Measurements from ENCODE around the gene MNAT1. TPM values are rescaled to one million over a fixed set of nuclear protein-coding genes. Genes with fewer than 3 reads are reported as not detected.
A peak's percentile ranks its signal among the peaks of the same experiment; 100 is the strongest.

MNAT1 gene
- total RNA-seq (39.9 and 60.9 TPM in 2 replicates), polyA plus RNA-seq (30.0 and 34.4 TPM in 2 replicates)

- no peaks in the 10 kb centered on the region for H3K36me3 ChIP-seq (replicated peaks; ENCODE audit: insufficient read depth, low read depth)
- H2AFZ ChIP-seq: peak within 1 kb of the TSS; percentile 88
- H3K4me3 ChIP-seq: peak within 1 kb of the TSS; percentile 94
- TF ChIP-seq CTCF (IDR thresholded peaks at IDR 0.05; ENCODE audit: poor library complexity) (no peak), EZH2phosphoT487 (IDR thresholded peaks at IDR 0.05; ENCODE audit: low read depth, severe bottlenecking, unreplicated experiment) (no peak), EZH2 (IDR thresholded peaks at IDR 0.05; ENCODE audit: borderline replicate concordance) (peak; percentile 25)
- 3% methylated on average over 32 of the region's 33 CpGs for WGBS (ENCODE audit: low lambda C conversion rate, missing lambda C conversion rate)
- peaks cover 50% of the 10 kb centered on the region for H3K79me2 ChIP-seq
- H3K27ac ChIP-seq: peak within 1 kb of the TSS; percentile 91
- H3K4me2 ChIP-seq: peak within 1 kb of the TSS; percentile 80
- H4K20me1 ChIP-seq (ENCODE audit: insufficient read depth, poor library complexity, severe bottlenecking): peaks cover 10% of the 10 kb centered on the region
- peak; percentile 88 for DNase-seq (ENCODE audit: low spot score)
- H3K9me3 ChIP-seq (ENCODE audit: low read depth): no peaks in the 10 kb centered on the region
- no peaks in the 10 kb centered on the region for H3K9me2 ChIP-seq (replicated peaks; ENCODE audit: insufficient read depth)
- H3K27me3 ChIP-seq: peaks cover 3% of the 10 kb centered on the region
- H3K4me1 ChIP-seq (ENCODE audit: insufficient read depth): peaks cover 12% of the 10 kb centered on the region
Measured at GRCh38 chr14:60734465-60735242, at the start of gene MNAT1. TSS of gene MNAT1 (plus strand) at chr14:60734761. CDS start at chr14:60734863, 102 bp downstream.

GRCh38 chr14:60686865-60687264 is 47.7 kb upstream of the MNAT1 start:
- H3K27ac ChIP-seq: no peak overlapping the region
- no peaks in the 10 kb centered on the region for H3K27me3 ChIP-seq
- H3K36me3 ChIP-seq (replicated peaks; ENCODE audit: insufficient read depth, low read depth): no peaks in the 10 kb centered on the region
- no peaks in the 10 kb centered on the region for H3K79me2 ChIP-seq
- H3K4me1 ChIP-seq (ENCODE audit: insufficient read depth): no peaks in the 10 kb centered on the region
- no peak overlapping the region for H2AFZ ChIP-seq
- no peaks in the 10 kb centered on the region for H3K9me2 ChIP-seq (replicated peaks; ENCODE audit: insufficient read depth)
- no peak overlapping the region for H3K4me3 ChIP-seq
- DNase-seq (ENCODE audit: low spot score): no peak
- TF ChIP-seq EZH2phosphoT487 (IDR thresholded peaks at IDR 0.05; ENCODE audit: low read depth, severe bottlenecking, unreplicated experiment) (no peak), EZH2 (IDR thresholded peaks at IDR 0.05; ENCODE audit: borderline replicate concordance) (no peak), CTCF (IDR thresholded peaks at IDR 0.05; ENCODE audit: poor library complexity) (no peak)
- H3K9me3 ChIP-seq (ENCODE audit: low read depth): no peaks in the 10 kb centered on the region
- H3K4me2 ChIP-seq: no peak overlapping the region
- H4K20me1 ChIP-seq (ENCODE audit: insufficient read depth, poor library complexity, severe bottlenecking): no peaks in the 10 kb centered on the region

- Histone ChIP-seq H3K4me3 (no peak overlapping the region), H3K9me2 (replicated peaks; ENCODE audit: insufficient read depth) (no peaks in the 10 kb centered on the region), H4K20me1 (ENCODE audit: insufficient read depth, poor library complexity, severe bottlenecking) (no peaks in the 10 kb centered on the region), H3K9me3 (ENCODE audit: low read depth) (no peaks in the 10 kb centered on the region), H3K4me2 (no peak overlapping the region), H2AFZ (no peak overlapping the region), H3K79me2 (no peaks in the 10 kb centered on the region), H3K36me3 (replicated peaks; ENCODE audit: insufficient read depth, low read depth) (no peaks in the 10 kb centered on the region), H3K4me1 (ENCODE audit: insufficient read depth) (no peaks in the 10 kb centered on the region), H3K27me3 (no peaks in the 10 kb centered on the region), H3K27ac (no peak overlapping the region)
- no peak for TF ChIP-seq EZH2 (IDR thresholded peaks at IDR 0.05; ENCODE audit: borderline replicate concordance)
- TF ChIP-seq CTCF (IDR thresholded peaks at IDR 0.05; ENCODE audit: poor library complexity): no peak
- peak; percentile 4 for DNase-seq (ENCODE audit: low spot score)
- 81% methylated on average over 3 of the region's 3 CpGs for WGBS (ENCODE audit: low lambda C conversion rate, missing lambda C conversion rate)
Measured at GRCh38 chr14:60691383-60692113, 43.0 kb upstream of the MNAT1 start.

All from hepatocyte (in vitro differentiated cells).